HepG2 (cell line): ENCODE results near the gene MARCHF5. TPM values are rescaled to one million over a fixed set of nuclear protein-coding genes. Genes with fewer than 3 reads are reported as not detected.

ENCODE experiments used
- FLYWCH1 ChIP-seq: sonication (generic); formaldehyde crosslinking; IDR thresholded peaks from 2 replicates; pipeline ENCODE4 v1.8.1; 2023; ENCODE audit warnings: mild to moderate bottlenecking, missing genetic modification reagents
- HMG20B ChIP-seq: conservative IDR thresholded peaks from 2 replicates; pipeline ENCODE4 v1.6.1; 2016; ENCODE audit warnings: missing genetic modification reagents, missing compliant biosample characterization
- NFE2L1 ChIP-seq: sonication (generic); formaldehyde crosslinking; IDR thresholded peaks from 2 replicates; pipeline ENCODE4 v1.4.0; 2020; ENCODE audit warnings: missing genetic modification reagents, mild to moderate bottlenecking, borderline replicate concordance
- POGZ ChIP-seq: sonication (generic); formaldehyde crosslinking; IDR thresholded peaks from 2 replicates; pipeline ENCODE4 v1.4.0; 2020; ENCODE audit warnings: mild to moderate bottlenecking, missing genetic modification reagents
- TBL1XR1 ChIP-seq: fragments of 150-350 bp; IDR thresholded peaks from 2 replicates; pipeline ENCODE4 v1.6.1; 2014; ENCODE audit warnings: borderline replicate concordance, low read length; ENCODE audit not compliant: partially characterized antibody
- ZFP41 ChIP-seq: sonication (generic); formaldehyde crosslinking; IDR thresholded peaks from 2 replicates; pipeline ENCODE4 v1.4.0; 2020; ENCODE audit warnings: mild to moderate bottlenecking, missing genetic modification reagents, borderline replicate concordance
- ZNF382 ChIP-seq: sonication (generic); formaldehyde crosslinking; IDR thresholded peaks from 2 replicates; pipeline ENCODE4 v1.5.0; 2020; ENCODE audit warnings: missing genetic modification reagents, mild to moderate bottlenecking, borderline replicate concordance
- ZNF558 ChIP-seq: sonication (generic); formaldehyde crosslinking; IDR thresholded peaks from 2 replicates; pipeline ENCODE4 v1.9.0; 2022; ENCODE audit warnings: mild to moderate bottlenecking, missing genetic modification reagents, borderline replicate concordance
- ZNF576 ChIP-seq: sonication (generic); formaldehyde crosslinking; IDR thresholded peaks from 2 replicates; pipeline ENCODE4 v1.4.0; 2020; ENCODE audit warnings: mild to moderate bottlenecking, missing genetic modification reagents
- polyA plus RNA-seq, 8 experiments: library from polyadenylated mRNA; depleted of rRNA in 3 of 8; stranded (reverse) in 7 of 8; unstranded in 1 of 8; fragments of >200 nt; fragmentation: Illumina TruSeq in 4 of 8; extraction: Trizol in 4 of 8; gene quantifications; 2 replicates each; pipeline versions ENCODE4 v1.2.1 to v1.2.3, GENCODE V29; 2011 to 2016; ENCODE audit warnings: low read depth in 4 of 8, missing spikeins in 1 of 8, mixed read lengths in 1 of 8; ENCODE audit not compliant: insufficient read depth in 1 of 8
- total RNA-seq, 5 experiments: library from RNA; depleted of rRNA; stranded (reverse); fragments of >200 nt; fragmentation: Illumina TruSeq; extraction: Trizol; gene quantifications; 2 replicates each; pipeline ENCODE4 v1.2.3, GENCODE V29; 2016; ENCODE audit warnings: low read depth in 1 of 5
- TF ChIP-seq, protein P1 (sequence below): IDR thresholded peaks from 2 replicates; pipeline ENCODE4 v1.6.1; 2016; ENCODE audit warnings: low read depth, missing genetic modification reagents, missing compliant biosample characterization

The MARCHF5 gene
- total and polyA plus RNA-seq, 2 of the 13 experiments (the other 11 are each of a cell fraction or from before 2014, with no cell fraction given), result 19.4 to 21.0 TPM

DNA sequence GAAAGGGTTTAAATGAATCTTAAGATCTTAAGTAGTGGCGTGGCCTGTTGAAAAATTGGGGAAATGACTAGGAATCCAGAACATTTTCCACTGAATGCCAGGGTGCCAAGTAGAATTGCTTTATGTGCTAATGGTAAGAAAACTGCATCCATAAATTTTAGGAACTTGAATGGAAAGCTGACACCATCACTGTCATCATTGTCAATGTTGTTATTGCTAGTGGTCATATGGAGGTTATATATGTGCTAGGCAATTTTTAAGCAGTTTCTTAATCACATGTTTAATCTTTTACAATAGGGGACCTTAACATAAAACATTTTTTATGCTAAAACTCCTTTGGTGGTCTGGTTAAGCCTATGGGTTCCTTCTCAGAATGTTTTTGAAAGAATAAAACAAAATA is 13.1 kb downstream of the MARCHF5 start (continued):
- no peak for TF ChIP-seq FLYWCH1 (CRISPR knock-in tag)
- TF ChIP-seq ZNF576 (CRISPR knock-in tag), result no peak
- no peak for TF ChIP-seq ZFP41 (CRISPR knock-in tag)
- no peak for TF ChIP-seq POGZ (CRISPR knock-in tag)
- no peak for TF ChIP-seq ZNF382 (CRISPR knock-in tag)
- no peak for TF ChIP-seq HMG20B (CRISPR knock-in tag)
- TF ChIP-seq ZNF558 (CRISPR knock-in tag), result no peak
- TF ChIP-seq, protein P1, sequence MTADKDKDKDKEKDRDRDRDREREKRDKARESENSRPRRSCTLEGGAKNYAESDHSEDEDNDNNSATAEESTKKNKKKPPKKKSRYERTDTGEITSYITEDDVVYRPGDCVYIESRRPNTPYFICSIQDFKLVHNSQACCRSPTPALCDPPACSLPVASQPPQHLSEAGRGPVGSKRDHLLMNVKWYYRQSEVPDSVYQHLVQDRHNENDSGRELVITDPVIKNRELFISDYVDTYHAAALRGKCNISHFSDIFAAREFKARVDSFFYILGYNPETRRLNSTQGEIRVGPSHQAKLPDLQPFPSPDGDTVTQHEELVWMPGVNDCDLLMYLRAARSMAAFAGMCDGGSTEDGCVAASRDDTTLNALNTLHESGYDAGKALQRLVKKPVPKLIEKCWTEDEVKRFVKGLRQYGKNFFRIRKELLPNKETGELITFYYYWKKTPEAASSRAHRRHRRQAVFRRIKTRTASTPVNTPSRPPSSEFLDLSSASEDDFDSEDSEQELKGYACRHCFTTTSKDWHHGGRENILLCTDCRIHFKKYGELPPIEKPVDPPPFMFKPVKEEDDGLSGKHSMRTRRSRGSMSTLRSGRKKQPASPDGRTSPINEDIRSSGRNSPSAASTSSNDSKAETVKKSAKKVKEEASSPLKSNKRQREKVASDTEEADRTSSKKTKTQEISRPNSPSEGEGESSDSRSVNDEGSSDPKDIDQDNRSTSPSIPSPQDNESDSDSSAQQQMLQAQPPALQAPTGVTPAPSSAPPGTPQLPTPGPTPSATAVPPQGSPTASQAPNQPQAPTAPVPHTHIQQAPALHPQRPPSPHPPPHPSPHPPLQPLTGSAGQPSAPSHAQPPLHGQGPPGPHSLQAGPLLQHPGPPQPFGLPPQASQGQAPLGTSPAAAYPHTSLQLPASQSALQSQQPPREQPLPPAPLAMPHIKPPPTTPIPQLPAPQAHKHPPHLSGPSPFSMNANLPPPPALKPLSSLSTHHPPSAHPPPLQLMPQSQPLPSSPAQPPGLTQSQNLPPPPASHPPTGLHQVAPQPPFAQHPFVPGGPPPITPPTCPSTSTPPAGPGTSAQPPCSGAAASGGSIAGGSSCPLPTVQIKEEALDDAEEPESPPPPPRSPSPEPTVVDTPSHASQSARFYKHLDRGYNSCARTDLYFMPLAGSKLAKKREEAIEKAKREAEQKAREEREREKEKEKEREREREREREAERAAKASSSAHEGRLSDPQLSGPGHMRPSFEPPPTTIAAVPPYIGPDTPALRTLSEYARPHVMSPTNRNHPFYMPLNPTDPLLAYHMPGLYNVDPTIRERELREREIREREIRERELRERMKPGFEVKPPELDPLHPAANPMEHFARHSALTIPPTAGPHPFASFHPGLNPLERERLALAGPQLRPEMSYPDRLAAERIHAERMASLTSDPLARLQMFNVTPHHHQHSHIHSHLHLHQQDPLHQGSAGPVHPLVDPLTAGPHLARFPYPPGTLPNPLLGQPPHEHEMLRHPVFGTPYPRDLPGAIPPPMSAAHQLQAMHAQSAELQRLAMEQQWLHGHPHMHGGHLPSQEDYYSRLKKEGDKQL (CRISPR knock-in tag), result no peak
- no peak for TF ChIP-seq TBL1XR1
- no peak for TF ChIP-seq NFE2L1 (CRISPR knock-in tag)
